Measurements from ENCODE around the gene PLD3. TPM values are rescaled to one million over a fixed set of nuclear protein-coding genes. Genes with fewer than 3 reads are reported as not detected.

PLD3 gene
- total RNA-seq, 4 donors from 2014 or later, result 237 to 302 (median 266) TPM

DNA sequence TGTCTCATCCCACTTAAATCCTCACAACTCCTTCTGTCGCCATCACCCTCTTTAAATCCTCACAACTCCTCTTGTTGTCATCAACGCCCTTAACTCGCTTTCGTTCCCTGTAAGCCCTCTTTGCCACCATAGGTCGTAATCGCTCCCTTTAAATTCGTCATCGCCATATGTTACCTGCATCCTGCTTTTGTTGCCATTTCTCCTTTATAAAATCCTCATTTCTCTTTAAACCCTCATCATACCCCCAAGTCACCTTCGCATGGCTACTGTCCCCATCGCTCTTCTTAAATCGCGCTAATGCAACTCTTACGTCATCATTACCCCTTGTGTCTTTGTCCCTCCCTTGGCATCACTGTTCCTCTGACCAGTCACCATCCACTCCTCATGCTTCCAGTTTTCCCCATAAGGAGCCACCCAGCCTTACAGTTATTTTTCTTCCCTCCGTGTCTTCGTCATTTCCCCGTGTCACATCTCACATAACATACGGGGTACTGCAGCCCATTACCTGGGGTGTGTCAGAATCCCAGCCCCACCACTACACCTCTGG is 539 bp downstream of the PLD3 start:
- TF ChIP-seq POLR2AphosphoS5 (IDR thresholded peaks at IDR 0.05) (peak; percentile 5), POLR2A (IDR thresholded peaks at IDR 0.05) (no peak)
- no peak for ATAC-seq
- no peaks in the 10 kb centered on the region for H3K27me3 ChIP-seq
- peaks cover 0 to 22% of the 10 kb centered on the region in 2 donors for H3K36me3 ChIP-seq
- H3K9me3 ChIP-seq, result no peaks in the 10 kb centered on the region
- H3K4me1 ChIP-seq, result peaks cover 0 to 40% (median 9%) of the 10 kb centered on the region in 3 donors
- WGBS, 2 donors (ENCODE audit: low coverage in 1 of 2), result 9 to 15% methylated on average over 17 of the region's 17 CpGs
- H3K27ac ChIP-seq, result peak overlapping the region; percentile 47 to 88 (median 85)
- peak overlapping the region; percentile 68 to 81 for H3K4me3 ChIP-seq

DNA sequence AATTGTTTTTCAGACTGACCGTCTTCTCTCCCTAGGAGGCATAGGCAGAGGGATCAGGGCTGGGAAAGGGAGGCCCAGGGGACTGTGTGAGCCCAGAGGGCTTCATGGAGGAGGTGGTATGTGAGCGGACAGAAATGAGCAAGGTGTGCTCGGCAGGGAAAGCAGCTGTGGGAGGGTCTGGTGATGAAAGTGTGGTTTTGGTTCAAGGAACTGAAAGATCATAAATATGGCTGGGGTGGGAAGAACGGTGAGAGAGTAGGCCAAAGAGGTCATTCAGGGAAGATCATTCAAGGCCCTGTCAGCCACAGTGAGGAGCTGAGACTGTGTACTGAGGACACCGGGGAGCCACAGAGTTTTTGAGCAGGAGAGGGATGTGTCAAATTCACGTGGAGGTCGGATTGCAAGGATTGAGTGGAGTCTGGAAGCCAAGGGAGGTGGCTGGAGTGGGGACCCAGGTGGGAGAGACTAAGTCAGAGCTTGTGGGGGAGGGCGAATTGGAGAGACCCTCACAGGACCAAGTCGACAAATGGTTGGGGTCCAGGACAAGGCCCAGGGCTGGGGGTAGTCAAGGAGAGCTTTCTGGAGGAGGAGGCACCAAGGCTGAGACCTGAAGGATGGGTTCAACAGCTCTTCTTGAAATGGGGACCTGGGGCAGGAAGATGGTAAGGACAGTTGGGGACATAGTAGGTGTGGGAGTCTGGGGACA is 7.6 kb downstream of the PLD3 start:
- TF ChIP-seq POLR2AphosphoS5 (IDR thresholded peaks at IDR 0.05), result no peak
- no peak for TF ChIP-seq POLR2A (IDR thresholded peaks at IDR 0.05)
- TF ChIP-seq, protein P1, sequence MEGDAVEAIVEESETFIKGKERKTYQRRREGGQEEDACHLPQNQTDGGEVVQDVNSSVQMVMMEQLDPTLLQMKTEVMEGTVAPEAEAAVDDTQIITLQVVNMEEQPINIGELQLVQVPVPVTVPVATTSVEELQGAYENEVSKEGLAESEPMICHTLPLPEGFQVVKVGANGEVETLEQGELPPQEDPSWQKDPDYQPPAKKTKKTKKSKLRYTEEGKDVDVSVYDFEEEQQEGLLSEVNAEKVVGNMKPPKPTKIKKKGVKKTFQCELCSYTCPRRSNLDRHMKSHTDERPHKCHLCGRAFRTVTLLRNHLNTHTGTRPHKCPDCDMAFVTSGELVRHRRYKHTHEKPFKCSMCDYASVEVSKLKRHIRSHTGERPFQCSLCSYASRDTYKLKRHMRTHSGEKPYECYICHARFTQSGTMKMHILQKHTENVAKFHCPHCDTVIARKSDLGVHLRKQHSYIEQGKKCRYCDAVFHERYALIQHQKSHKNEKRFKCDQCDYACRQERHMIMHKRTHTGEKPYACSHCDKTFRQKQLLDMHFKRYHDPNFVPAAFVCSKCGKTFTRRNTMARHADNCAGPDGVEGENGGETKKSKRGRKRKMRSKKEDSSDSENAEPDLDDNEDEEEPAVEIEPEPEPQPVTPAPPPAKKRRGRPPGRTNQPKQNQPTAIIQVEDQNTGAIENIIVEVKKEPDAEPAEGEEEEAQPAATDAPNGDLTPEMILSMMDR (IDR thresholded peaks at IDR 0.05), result no peak
- Histone ChIP-seq H3K4me1 (peaks cover 0 to 9% (median 0%) of the 10 kb centered on the region in 3 donors), H3K36me3 (peaks cover 0 to 51% of the 10 kb centered on the region in 2 donors), H3K4me3 (no peak overlapping the region), H3K9me3 (no peaks in the 10 kb centered on the region), H3K27me3 (no peaks in the 10 kb centered on the region), H3K27ac (no peak overlapping the region)
- 81 to 100% methylated on average over 1 to 8 of the region's 9 CpGs for WGBS, 2 donors (ENCODE audit: low coverage in 1 of 2)
- no peak for ATAC-seq

DNA sequence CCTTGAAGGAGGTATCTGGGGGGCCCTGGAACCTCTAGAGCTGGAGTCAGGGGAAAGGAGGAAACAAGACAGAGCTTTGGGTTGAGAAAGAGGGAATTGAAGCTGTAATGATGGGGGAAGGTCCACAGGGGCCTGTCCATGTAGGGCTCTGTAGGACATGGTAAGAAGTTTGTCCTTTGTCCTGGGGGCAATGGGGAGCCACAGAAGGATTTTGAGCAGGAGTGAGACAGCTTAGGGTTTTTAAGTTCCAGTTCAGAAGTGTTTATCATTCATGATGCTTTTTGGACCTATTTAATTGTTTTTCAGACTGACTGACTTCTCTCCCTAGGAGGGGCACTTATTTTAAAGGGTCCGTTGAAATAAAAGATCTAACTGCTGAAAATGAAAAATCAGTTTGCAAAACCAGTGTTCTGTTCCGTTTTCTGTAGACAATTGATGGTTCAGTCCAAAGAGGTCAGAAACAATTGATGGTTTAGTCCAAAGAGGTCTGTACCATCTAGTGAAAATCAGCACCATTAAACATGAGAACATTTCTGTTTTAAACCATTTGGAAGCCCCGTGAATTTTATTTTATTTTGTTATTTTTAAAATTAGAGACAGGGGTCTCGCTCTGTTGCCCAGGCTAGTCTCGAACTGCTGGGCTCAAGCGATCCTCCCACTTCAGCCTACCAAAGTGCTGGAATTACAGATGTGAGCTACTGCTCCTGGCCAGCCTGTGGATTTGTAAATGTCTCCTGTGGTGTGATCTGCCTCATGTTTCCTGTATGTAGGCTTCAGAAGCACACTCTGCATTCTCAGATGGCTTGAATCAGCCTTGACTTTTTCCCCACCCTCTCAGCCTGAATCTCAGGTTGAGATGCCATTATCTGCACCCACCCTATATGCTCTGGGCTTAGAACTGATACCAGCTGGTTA is 8.4 kb downstream of the PLD3 start:
- Histone ChIP-seq H3K36me3 (peaks cover 0 to 44% of the 10 kb centered on the region in 2 donors), H3K4me1 (peaks cover 0 to 6% (median 0%) of the 10 kb centered on the region in 3 donors), H3K9me3 (no peaks in the 10 kb centered on the region), H3K27me3 (no peaks in the 10 kb centered on the region), H3K4me3 (no peak overlapping the region), H3K27ac (no peak overlapping the region)
- ATAC-seq, result no peak
- WGBS, 2 donors (ENCODE audit: low coverage in 1 of 2), result 78 to 79% methylated on average over 6 of the region's 6 CpGs
- TF ChIP-seq, protein P1 (IDR thresholded peaks at IDR 0.05), result no peak
- TF ChIP-seq POLR2A (IDR thresholded peaks at IDR 0.05) (no peak), EP300 (IDR thresholded peaks at IDR 0.05) (no peak)

DNA sequence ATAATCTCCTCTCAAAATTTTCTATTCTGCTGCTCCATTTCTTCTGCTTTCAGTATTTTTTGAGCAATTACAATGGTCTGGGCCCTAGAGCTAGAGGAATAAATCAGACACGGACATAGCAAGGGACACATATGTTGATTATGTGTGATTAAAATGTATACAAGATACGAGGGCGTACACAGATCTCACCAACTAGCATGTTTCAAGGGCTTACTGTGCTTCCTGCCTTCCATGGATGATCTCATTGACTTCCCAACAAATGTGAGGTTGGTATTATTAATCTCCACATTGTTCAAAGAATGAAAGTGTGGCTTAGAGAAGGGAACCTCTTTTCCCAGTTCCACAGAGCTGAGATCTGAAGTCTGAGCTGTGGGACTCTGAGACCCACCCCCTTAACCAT is 9.1 kb downstream of the PLD3 start:
- Histone ChIP-seq H3K27ac (no peak overlapping the region), H3K4me3 (no peak overlapping the region), H3K9me3 (no peaks in the 10 kb centered on the region), H3K27me3 (no peaks in the 10 kb centered on the region), H3K4me1 (peaks cover 0 to 6% (median 0%) of the 10 kb centered on the region in 3 donors), H3K36me3 (peaks cover 0 to 41% of the 10 kb centered on the region in 2 donors)
- TF ChIP-seq EP300 (IDR thresholded peaks at IDR 0.05), result no peak
- TF ChIP-seq, protein P1 (IDR thresholded peaks at IDR 0.05), result no peak
- no peak for TF ChIP-seq POLR2A (IDR thresholded peaks at IDR 0.05)
- TF ChIP-seq POLR2AphosphoS5 (IDR thresholded peaks at IDR 0.05), result no peak
- 63 to 86% methylated on average over 1 to 3 of the region's 3 CpGs for WGBS, 2 donors (ENCODE audit: low coverage in 1 of 2)
- no peak for ATAC-seq

DNA sequence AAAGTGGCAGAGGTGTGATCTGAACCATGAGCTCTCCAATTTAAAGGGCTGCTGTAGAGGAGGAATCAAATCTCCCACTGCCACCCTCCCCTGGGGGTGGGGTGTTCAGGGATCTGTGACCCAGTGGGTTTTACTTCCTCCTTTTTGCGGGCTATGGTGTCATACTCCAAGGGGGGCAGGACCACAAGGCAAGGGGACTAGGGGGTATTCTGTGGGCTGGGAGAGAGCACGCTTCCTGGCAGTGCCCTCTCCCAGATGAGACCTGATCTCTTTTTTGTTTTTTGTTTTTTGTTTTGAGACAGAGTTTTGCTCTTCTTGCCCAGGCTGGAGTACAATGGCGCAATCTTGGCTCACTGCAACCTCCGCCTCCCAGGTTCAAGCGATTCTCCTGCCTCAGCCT is 10.3 kb downstream of the PLD3 start:
- Histone ChIP-seq H3K36me3 (peaks cover 0 to 30% of the 10 kb centered on the region in 2 donors), H3K4me3 (no peak overlapping the region), H3K27ac (no peak overlapping the region), H3K9me3 (no peaks in the 10 kb centered on the region), H3K27me3 (no peaks in the 10 kb centered on the region), H3K4me1 (peaks cover 0 to 6% (median 0%) of the 10 kb centered on the region in 3 donors)
- WGBS, 2 donors (ENCODE audit: low coverage in 1 of 2), result 96 to 100% methylated on average over 2 to 3 of the region's 5 CpGs
- TF ChIP-seq POLR2AphosphoS5 (IDR thresholded peaks at IDR 0.05), result no peak
- no peak for ATAC-seq
